Neuronal stem cell (in vitro differentiated cells): ENCODE data around the gene ZFAND2B.

Experiments used
- DNase-seq: peaks from one replicate; pipeline ENCODE4 v3.0.0-alpha.2; 2013; ENCODE audit warnings: low spot score
- H2AFZ ChIP-seq: one replicate; pipeline ENCODE4 v1.6.1; 2013; ENCODE audit warnings: mild to moderate bottlenecking, low read length, inconsistent platforms
- H2AK5ac ChIP-seq: 2 replicates; pipeline ENCODE4 v1.6.1; 2013; ENCODE audit warnings: low read depth, mild to moderate bottlenecking, inconsistent platforms, low read length, moderate library complexity, mixed read lengths
- H2BK120ac ChIP-seq: 2 replicates; pipeline ENCODE4 v1.6.1; 2013; ENCODE audit warnings: low read depth, mild to moderate bottlenecking, inconsistent platforms, low read length, moderate library complexity, mixed read lengths
- H2BK12ac ChIP-seq: one replicate; pipeline ENCODE4 v1.6.1; 2013; ENCODE audit warnings: low read length, inconsistent platforms
- H2BK15ac ChIP-seq: 2 replicates; pipeline ENCODE4 v1.6.1; 2013; ENCODE audit warnings: mild to moderate bottlenecking, low read length, inconsistent platforms, mixed read lengths
- H2BK5ac ChIP-seq: one replicate; pipeline ENCODE4 v1.6.1; 2013; ENCODE audit warnings: inconsistent platforms, mild to moderate bottlenecking, low read length, moderate library complexity
- H3K14ac ChIP-seq: one replicate; pipeline ENCODE4 v1.6.1; 2013; ENCODE audit warnings: low read length, inconsistent platforms
- H3K18ac ChIP-seq: 2 replicates; pipeline ENCODE4 v1.6.1; 2013; ENCODE audit warnings: low read length, inconsistent platforms
- H3K23ac ChIP-seq: 2 replicates; pipeline ENCODE4 v1.6.1; 2013; ENCODE audit warnings: low read depth, mild to moderate bottlenecking, mixed read lengths, low read length, inconsistent platforms; ENCODE audit not compliant: poor library complexity
- H3K27ac ChIP-seq: replicated peaks from 3 replicates; pipeline ENCODE4 v1.5.1; 2013; ENCODE audit warnings: low read length, inconsistent platforms
- H3K27me3 ChIP-seq, 3 experiments: 2 replicates each; pipeline ENCODE4 v1.6.1; 2013; ENCODE audit warnings: low read length in 3 of 3, mild to moderate bottlenecking in 2 of 3, inconsistent platforms in 1 of 3, low read depth in 1 of 3, mixed read lengths in 1 of 3, moderate library complexity in 1 of 3; ENCODE audit not compliant: control insufficient read depth in 3 of 3, insufficient read depth in 3 of 3
- H3K36me3 ChIP-seq, 2 donors: replicated peaks in 1 of 2; 2 replicates each; pipeline ENCODE4 v1.6.1; 2013; ENCODE audit warnings: low read length in 2 of 2; ENCODE audit not compliant: control insufficient read depth in 2 of 2, insufficient read depth in 2 of 2
- H3K4ac ChIP-seq: 2 replicates; pipeline ENCODE4 v1.6.1; 2013; ENCODE audit warnings: inconsistent platforms, mild to moderate bottlenecking, low read length, moderate library complexity
- H3K4me1 ChIP-seq, 2 donors: 1 replicate in 1 of 2; 2 replicates in 1 of 2; pipeline ENCODE4 v1.6.1; 2013; ENCODE audit warnings: low read length in 2 of 2, low read depth in 1 of 2; ENCODE audit not compliant: control insufficient read depth in 2 of 2, insufficient read depth in 1 of 2
- H3K4me2 ChIP-seq: one replicate; pipeline ENCODE4 v1.6.1; 2013; ENCODE audit warnings: mild to moderate bottlenecking, low read length, inconsistent platforms; ENCODE audit not compliant: insufficient read depth, poor library complexity, severe bottlenecking
- H3K4me3 ChIP-seq, 2 donors: 2 replicates each; pipeline ENCODE4 v1.5.1; 2013; ENCODE audit warnings: low read length in 2 of 2, mild to moderate bottlenecking in 2 of 2, inconsistent platforms in 1 of 2, moderate library complexity in 1 of 2
- H3K79me1 ChIP-seq: one replicate; pipeline ENCODE4 v1.6.1; 2013; ENCODE audit warnings: low read depth, mild to moderate bottlenecking, inconsistent platforms, low read length, moderate library complexity
- H3K9ac ChIP-seq: one replicate; pipeline ENCODE4 v1.6.1; 2013; ENCODE audit warnings: mild to moderate bottlenecking, low read depth, low read length, inconsistent platforms; ENCODE audit not compliant: poor library complexity
- H3K9me3 ChIP-seq, 2 donors: replicated peaks in 1 of 2; 2 replicates each; pipeline versions ENCODE3 to v1.6.1; 2013; ENCODE audit warnings: low read length in 2 of 2, mild to moderate bottlenecking in 2 of 2, inconsistent platforms in 1 of 2, low read depth in 1 of 2, mixed read lengths in 1 of 2, moderate library complexity in 1 of 2; ENCODE audit not compliant: control insufficient read depth in 2 of 2, insufficient read depth in 1 of 2
- H4K8ac ChIP-seq: one replicate; pipeline ENCODE4 v1.6.1; 2013; ENCODE audit warnings: low read depth, mild to moderate bottlenecking, inconsistent platforms, low read length, moderate library complexity
- H4K91ac ChIP-seq: one replicate; pipeline ENCODE4 v1.6.1; 2013; ENCODE audit warnings: low read length, low read depth, mild to moderate bottlenecking, inconsistent platforms; ENCODE audit not compliant: poor library complexity
- WGBS, 2 donors: extraction: QIAGEN DNeasy Blood & Tissue Kit; methylation state at CpG; one replicate each; pipeline ENCODE4 v1.1.7; 2013; ENCODE audit warnings: missing lambda C conversion rate in 2 of 2, mixed read lengths in 1 of 2; ENCODE audit not compliant: insufficient read length in 2 of 2, insufficient replicate concordance in 1 of 2; ENCODE audit errors: extremely low coverage in 2 of 2; 5-methylcytosine and 5-hydroxymethylcytosine counted together

The ZFAND2B gene

DNA sequence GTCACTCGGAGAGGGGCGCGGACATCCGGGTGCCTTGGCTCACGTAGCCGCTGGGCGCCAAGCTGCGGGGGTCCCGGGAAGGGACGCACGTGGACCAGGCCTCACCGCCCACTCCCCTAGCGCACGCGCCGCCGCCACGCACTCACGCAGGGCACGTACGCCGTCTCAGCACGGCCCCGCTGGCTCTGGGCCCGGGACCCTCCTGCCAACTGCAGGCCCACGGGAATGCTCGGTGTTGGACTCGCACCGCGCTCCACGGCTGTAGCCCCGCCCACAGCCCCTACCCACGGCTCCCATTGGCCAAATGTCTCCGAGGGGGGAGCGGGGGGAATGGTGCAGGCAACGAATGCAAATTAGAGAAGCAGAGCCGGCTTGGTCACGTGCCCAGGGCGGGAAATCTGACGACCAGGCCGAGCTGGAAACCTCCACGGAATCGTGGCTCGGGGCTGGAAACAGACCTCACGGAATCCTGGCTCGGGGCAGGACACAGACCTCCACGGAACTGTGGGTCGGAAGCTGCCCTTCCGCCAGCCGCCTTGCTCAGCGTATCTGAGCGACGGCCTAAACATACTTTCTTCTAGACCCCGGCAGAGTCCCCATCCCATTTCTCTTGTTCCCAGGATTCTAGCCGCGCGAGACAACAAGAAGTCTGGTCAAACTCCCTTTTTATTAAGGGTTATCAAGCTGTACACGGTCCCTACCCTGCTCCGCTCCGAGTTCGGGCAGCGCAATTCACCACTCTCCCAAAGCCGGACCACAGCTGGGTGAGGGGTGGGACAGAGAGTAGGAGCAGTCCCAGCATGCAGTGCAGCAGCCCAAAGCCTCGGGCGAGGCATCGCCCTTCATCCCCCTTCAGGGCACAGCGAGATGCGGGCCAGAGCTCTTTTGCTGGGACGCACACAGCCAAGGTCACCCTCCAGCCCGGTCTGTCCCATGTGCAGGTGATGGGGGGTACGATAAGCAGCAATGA is 12.4 kb downstream of the ZFAND2B start, which contains the start of gene ABCB6:
Gene ABCB6 (minus strand): TSS at position 227 of the 970 bp plus-strand sequence. CDS start 285 bp downstream, outside the sequence.
- H2BK12ac ChIP-seq, result no peak within 1 kb of the TSS
- H3K18ac ChIP-seq, result peak within 1 kb of the TSS; percentile 99
- peak within 1 kb of the TSS; percentile 70 to 93 for H3K4me3 ChIP-seq
- H3K4ac ChIP-seq, result no peak within 1 kb of the TSS
- peak; percentile 82 for DNase-seq
- peak within 1 kb of the TSS; percentile 96 for H3K9ac ChIP-seq
- no peaks in the 10 kb centered on the region for H3K9me3 ChIP-seq
- peak within 1 kb of the TSS; percentile 79 for H2BK15ac ChIP-seq
- H3K23ac ChIP-seq, result peak within 1 kb of the TSS; percentile 99
- peak within 1 kb of the TSS; percentile 91 for H2AFZ ChIP-seq
- H3K14ac ChIP-seq, result peak within 1 kb of the TSS; percentile 97
- no CpG with 5 or more reads among the region's 71 CpGs for WGBS, 2 donors
- peak within 1 kb of the TSS; percentile 74 for H3K27ac ChIP-seq
- H3K27me3 ChIP-seq, result no peaks in the 10 kb centered on the region
- peak within 1 kb of the TSS; percentile 99 for H3K4me2 ChIP-seq
- peaks cover 7 to 12% of the 10 kb centered on the region in 2 donors for H3K4me1 ChIP-seq
- peaks cover 42 to 70% of the 10 kb centered on the region in 2 donors for H3K36me3 ChIP-seq
- H3K79me1 ChIP-seq, result peaks cover under 1% of the 10 kb centered on the region
- H2BK120ac ChIP-seq, result no peak within 1 kb of the TSS
- H2BK5ac ChIP-seq, result peak within 1 kb of the TSS; percentile 26
- H2AK5ac ChIP-seq, result peak within 1 kb of the TSS; percentile 89
- H4K91ac ChIP-seq, result peak within 1 kb of the TSS; percentile 96
- H4K8ac ChIP-seq, result peak within 1 kb of the TSS; percentile 97

DNA sequence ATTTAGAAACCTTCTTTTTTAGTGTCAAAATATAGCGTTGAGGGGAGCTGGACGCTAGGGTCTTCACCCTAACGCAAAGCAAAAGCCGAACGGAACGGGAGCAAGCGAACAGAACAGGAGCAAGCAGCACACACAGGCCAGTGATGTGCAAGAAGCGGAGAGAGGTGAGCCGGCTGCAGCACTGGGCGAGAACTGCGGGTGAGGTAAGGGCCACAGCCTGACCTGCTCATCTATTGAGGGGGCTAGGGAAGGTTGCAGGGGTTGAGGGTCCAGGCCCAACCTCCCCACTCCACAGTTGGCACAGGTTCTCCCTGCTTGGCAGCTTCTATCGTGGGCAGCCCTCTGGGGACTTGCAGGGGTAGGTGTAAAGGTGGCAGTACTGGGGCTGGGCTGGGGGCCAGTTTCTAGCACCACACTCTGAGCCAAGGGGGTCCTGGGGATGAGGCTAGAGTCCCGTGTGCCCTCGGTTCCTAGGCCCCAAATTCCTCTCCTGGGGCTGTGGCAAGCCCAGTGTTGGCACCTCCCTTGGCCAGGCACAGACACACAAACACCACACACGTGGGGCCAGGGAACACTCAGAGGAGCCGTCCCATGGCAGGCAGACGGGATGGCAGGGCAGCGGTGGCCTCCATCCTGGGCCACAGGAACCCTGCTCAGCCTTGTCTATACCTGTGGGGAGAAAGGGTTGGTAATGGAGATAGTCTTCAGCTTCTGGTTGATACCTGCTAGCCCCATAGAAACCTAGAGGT is 13.4 kb downstream of the ZFAND2B start:
- Histone ChIP-seq H2BK15ac (peak overlapping the region; percentile 79), H3K79me1 (peaks cover 2% of the 10 kb centered on the region), H4K91ac (no peak overlapping the region), H2BK12ac (peak overlapping the region; percentile 22), H2BK5ac (peak overlapping the region; percentile 26), H3K4me2 (peak overlapping the region; percentile 11), H3K18ac (peak overlapping the region; percentile 99), H2BK120ac (no peak overlapping the region), H3K23ac (peak overlapping the region; percentile 31), H3K4me3 (no peak overlapping the region), H3K27me3 (no peaks in the 10 kb centered on the region), H3K9me3 (no peaks in the 10 kb centered on the region), H3K36me3 (peaks cover 43 to 70% of the 10 kb centered on the region in 2 donors), H3K14ac (peak overlapping the region; percentile 6), H3K4me1 (peaks cover 7 to 12% of the 10 kb centered on the region in 2 donors), H4K8ac (no peak overlapping the region), H3K4ac (no peak overlapping the region), H2AK5ac (peak overlapping the region; percentile 89), H2AFZ (no peak overlapping the region), H3K9ac (peak overlapping the region; percentile 72), H3K27ac (no peak overlapping the region)
- DNase-seq, result no peak
- no CpG with 5 or more reads among the region's 18 CpGs for WGBS, 2 donors

DNA sequence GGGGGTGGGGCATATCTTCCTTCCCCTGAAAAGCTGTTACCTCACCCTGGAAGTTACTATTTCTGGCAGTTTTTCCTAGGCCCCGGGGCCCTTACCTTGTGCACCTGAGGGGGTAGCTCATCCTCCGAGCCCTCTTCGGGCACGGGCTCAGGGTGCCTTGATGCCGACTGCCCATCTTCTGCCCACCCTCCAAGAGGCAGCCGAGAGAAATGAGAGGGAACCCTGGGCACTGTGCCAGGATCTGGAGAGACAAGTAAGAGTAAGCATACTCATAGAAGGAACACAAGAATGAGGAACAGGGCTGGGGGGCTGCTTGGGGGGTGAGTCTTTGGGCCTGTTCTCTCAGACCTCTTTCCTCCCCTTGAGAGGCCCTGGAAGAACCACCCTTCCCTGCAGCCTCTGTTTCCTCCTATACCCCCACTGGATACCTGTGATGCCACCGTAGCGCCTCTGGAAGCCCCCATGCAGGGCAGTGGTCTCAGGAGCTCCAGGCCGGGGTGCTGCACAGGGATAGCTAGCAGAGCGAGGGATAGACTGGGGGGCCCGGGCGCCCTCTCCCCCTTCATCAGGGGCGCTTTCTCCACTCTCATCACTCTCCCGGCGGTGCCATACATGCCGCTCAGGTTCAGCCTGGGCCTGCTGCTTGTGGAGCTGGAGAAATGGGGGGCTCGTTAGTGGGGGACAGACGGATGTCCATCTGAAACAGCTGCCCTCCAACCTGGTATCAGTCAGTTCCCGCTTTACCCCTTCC is 14.2 kb downstream of the ZFAND2B start:
- no peak overlapping the region for H3K18ac ChIP-seq
- no peaks in the 10 kb centered on the region for H3K27me3 ChIP-seq
- no peak overlapping the region for H3K23ac ChIP-seq

More for the DNA sequence above, 14.2 kb downstream of the ZFAND2B start:
- WGBS, 2 donors, result no CpG with 5 or more reads among the region's 19 CpGs
- H4K91ac ChIP-seq, result no peak overlapping the region
- no peak overlapping the region for H3K4ac ChIP-seq
- no peak overlapping the region for H2BK120ac ChIP-seq
- DNase-seq, result no peak
- H3K27ac ChIP-seq, result no peak overlapping the region
- H3K9me3 ChIP-seq, result no peaks in the 10 kb centered on the region
- H2BK15ac ChIP-seq, result no peak overlapping the region
- peaks cover 7 to 12% of the 10 kb centered on the region in 2 donors for H3K4me1 ChIP-seq
- H3K9ac ChIP-seq, result no peak overlapping the region
- peaks cover 2% of the 10 kb centered on the region for H3K79me1 ChIP-seq
- H2BK5ac ChIP-seq, result no peak overlapping the region
- H4K8ac ChIP-seq, result no peak overlapping the region
- H3K4me3 ChIP-seq, result no peak overlapping the region
- no peak overlapping the region for H3K14ac ChIP-seq
- no peak overlapping the region for H3K4me2 ChIP-seq
- peaks cover 51 to 70% of the 10 kb centered on the region in 2 donors for H3K36me3 ChIP-seq
- no peak overlapping the region for H2BK12ac ChIP-seq
- no peak overlapping the region for H2AFZ ChIP-seq
- no peak overlapping the region for H2AK5ac ChIP-seq
